Activated T-helper 1 cell treated with anti-CD3 and anti-CD28 coated beads, Interleukin-2, amount 50 U/mL, for 16 hours (primary cell): ENCODE data around the gene LYST.
"Not testable (repeated sequence)": the region's sequence is repeated elsewhere in the genome, so short reads cannot be mapped to it uniquely, and the experiment has no call there.

Source experiments
- DNase-seq, 2 donors: peaks; one replicate each; pipeline ENCODE4 v3.0.0-alpha.2; 2020; ENCODE audit warnings: low read depth in 1 of 2, low spot score in 1 of 2

LYST gene

DNA sequence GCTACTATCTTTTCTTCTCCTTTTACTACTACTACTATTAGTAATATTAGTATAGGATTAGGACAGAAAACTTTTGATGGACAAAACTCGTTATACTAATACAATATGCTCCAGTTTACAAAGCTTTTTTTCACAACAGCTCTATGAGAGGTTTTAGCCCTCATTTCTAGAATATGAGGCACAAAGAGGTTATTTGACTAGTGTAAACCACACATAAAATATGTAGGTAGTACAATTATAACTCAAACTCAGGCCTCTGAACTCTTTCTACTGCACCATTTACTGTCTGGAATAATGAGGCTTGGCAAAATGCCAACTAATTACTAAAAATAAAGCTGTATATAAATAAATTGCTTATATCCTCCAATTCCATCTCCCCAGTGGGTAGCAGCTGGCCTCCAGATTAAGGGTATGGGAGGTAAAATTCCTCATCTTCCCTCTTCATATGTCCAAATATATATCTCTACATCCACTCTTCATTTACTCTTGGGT is 99.9 kb downstream of the LYST start:
- no peak for DNase-seq

- DNase-seq, result no peak
Measured at GRCh38 chr1:235763962-235764361, 102.7 kb downstream of the LYST start.

DNA sequence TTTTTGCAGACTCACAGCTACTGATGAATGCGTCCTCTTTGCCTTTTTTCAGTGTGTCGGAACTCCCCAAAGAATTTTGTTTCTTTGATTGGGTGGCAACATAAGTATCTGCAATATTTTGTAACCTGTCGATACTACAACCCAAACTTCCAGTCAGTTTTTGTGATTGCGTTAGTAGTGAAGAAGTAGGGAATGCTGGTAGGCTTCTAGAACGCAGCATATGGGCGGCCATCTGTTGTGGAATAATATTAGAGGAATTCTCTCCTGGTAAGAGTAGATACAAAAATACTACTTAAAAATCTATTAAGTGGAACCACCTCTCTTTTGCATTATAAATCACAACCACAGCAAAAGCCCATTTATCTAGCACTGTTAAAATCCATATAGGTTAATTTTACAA is 107.4 kb downstream of the LYST start:
- no peak for DNase-seq

DNA sequence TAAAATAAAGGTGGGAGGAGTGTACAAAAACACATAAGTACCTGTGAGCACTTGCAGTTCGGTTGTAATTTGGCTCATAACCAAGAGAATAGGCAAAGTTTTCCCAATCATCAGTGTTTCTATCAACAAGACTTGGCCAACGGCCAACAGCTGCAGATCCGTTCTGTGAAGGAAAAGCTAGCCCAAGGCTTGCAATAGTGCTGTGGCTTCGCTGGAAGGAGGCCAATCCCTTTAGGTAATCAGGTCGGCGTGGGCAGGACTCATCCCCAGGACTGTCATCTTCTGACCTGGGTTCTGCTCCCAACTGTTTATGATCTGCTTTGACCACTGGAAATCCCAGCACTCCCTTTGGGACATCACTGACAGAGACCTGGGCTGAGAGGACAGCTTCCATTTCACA is 107.8 kb downstream of the LYST start:
- DNase-seq, result no peak

GRCh38 chr1:235757587-235758096 is 109.1 kb downstream of the LYST start:
- no peak for DNase-seq

GRCh38 chr1:235754186-235754585 is 112.5 kb downstream of the LYST start:
- DNase-seq, result not testable (repeated sequence)

DNA sequence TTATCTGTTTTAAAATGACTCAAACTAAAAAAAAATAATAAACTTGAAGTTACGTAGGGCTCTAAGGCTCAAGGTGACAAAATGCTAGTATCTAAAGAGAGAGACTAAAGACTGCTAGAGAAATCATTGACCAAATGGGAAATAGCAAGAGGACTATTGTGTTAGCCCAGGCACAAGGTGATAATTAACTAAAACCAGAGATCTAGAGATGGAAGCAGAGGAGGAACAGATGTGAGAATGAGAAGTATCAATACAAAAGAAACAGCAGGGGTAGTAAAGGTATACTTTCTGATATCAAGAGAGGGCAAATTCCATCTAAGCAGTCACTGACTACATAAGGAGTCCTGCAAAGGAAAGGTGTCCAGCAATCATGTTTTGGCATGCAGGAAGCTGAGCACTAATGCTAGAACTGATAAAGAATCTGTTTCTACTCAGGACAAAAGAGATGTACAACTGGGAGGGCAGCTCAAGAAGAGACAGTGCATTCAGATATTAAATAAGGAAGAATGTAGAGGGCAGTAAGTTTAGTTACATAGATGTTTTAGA is 116.9 kb downstream of the LYST start:
- DNase-seq, result no peak

DNA sequence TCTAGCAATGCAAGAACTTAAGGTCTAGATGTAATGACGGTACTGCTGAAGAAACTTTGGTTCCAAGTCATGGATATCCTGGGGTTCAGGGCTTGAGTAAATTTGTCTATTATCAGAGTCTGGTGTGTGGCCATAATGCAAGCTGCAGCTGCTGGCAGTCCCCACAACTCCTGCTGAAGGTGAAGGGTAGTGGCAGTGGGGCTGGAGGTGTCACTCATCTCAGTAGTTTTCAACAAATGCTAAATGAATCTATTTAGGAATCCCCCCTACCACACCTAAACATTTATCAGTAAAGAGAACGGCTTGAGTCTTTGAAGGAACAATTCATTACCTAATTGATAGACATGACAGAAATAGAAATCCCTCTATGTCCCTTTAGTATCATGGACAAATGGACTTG is 118.0 kb downstream of the LYST start:
- no peak for DNase-seq

- no peak for DNase-seq
Measured at GRCh38 chr1:235746245-235746644, 120.5 kb downstream of the LYST start.

DNA sequence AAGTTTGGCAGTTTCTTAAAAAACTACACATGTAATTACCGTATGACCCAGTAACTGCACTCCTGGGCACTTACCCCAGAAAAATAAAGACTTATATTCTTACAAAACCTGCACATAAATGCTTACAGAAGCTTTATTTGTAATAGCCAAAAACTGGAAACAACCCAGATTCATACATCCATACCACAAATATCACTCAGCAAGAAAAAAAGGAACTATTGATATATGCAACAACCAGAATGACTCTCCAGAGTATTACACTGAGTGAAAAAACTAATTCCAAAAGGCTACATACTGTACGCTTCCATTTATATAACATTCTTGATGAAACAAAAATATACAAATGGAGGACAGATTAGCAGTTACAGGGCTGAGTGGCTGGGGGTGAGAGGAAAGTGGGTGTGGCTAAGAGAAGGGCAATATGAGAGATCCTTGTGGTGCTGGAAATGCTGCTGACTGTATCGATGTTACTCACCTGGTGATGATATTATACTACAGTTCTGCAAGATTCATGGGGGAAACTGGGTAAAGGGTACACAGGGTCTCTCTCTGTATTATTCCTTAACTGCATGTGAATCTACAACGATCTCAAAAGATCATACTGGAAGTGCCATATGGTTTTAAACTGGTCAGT is 121.1 kb downstream of the LYST start:
- no peak for DNase-seq

- DNase-seq, result no peak
Measured at GRCh38 chr1:235742914-235743599, 123.6 kb downstream of the LYST start.

GRCh38 chr1:235741294-235741693 is 125.4 kb downstream of the LYST start:
- no peak for DNase-seq

- DNase-seq, result no peak
Measured at GRCh38 chr1:235739631-235740030, 127.1 kb downstream of the LYST start.

- no peak for DNase-seq
Measured at GRCh38 chr1:235739124-235739523, 127.6 kb downstream of the LYST start.

GRCh38 chr1:235737751-235738150 is 129.0 kb downstream of the LYST start:
- no peak for DNase-seq

GRCh38 chr1:235736263-235736662 is 130.4 kb downstream of the LYST start:
- no peak for DNase-seq

- no peak for DNase-seq
Measured at GRCh38 chr1:235735621-235736020, 131.1 kb downstream of the LYST start.

DNA sequence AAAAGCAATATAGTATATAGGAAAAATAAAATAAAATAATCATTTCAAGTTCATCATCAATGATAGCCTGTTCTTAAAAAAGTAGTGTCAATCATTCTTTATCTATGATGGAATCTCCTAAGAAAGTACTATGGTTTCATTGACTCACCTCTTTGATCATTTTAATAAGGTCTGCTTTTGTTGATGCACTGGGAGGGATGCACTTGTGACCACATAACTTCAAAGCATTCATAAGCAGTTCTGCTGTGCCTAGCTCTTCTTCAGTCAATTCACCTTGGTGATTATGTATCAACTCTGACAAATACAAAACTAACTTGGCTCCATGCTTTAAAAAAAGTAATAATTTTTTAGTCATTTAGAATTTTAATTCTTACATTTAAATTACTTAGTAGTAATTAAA is 132.4 kb downstream of the LYST start:
- no peak for DNase-seq

GRCh38 chr1:235730007-235730406 is 136.7 kb downstream of the LYST start:
- DNase-seq, result no peak

DNA sequence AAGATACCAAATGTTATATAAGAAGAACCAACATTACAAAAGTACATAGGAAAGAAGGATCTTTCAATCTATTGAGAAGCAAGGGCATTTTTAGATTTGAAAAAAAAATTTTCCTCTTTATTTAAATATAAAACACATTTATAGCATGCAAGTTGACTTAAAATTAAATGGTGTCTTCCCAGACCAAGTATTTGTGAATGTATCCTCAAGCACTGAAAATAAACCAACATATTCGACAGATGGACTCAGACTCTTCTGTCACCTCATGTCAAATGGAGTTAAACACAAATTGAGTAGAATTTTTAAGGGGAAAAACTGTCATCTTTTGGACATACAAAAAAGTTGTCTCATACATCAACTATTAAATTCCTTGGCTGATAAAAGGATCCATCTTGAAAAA is 140.1 kb downstream of the LYST start:
- no peak for DNase-seq

DNA sequence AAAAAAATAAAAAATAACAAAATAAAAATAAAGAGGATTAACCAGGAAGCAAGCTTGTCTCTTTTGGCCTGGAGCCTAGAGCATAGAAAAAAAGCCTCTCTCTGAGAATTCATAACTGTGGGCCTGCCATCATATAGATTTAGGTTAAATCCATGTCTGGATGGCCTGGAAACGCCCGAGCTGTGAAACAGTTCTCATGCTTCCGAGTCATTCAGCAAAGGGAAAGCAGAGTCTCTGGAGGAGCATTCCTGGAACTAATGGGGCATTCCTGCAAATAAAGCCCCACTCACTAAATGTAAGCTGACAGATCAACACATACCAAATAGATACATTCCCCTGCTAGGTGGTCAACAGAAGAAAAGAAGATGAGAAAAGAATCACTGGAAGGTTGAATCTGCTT is 141.3 kb downstream of the LYST start:
- no peak for DNase-seq

DNA sequence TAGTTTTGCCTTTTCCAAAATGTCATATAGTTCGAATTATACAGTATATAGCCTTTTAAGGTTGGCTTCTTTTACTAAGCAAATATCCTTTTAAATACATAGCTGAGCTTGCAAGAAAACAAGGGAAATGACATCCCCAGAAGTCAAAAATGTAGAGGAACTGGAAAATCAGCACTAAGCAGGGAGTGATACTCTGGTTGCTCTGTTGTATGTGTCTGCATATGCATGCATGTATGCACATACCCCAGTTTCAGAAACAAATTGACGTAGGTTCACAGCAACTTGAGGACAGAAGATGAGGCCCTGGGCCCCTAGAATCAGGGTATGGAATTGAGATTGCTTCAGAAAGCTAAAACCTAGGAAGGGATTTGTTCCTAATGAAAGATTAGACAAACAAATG is 142.0 kb downstream of the LYST start:
- no peak for DNase-seq
